ENCODE measurements around the gene PPT1. TPM values are rescaled to one million over a fixed set of nuclear protein-coding genes. Genes with fewer than 3 reads are reported as not detected.

The PPT1 gene
- polyA plus RNA-seq, 1 of the 3 experiments (the other 2 are of a cell fraction) = 26.0 TPM

- H3K9me2 ChIP-seq = no peaks in the 10 kb centered on the region
- no peak overlapping the region for H3K9ac ChIP-seq
- no peak for DNase-seq
- no peaks in the 10 kb centered on the region for H3K27me3 ChIP-seq (ENCODE audit: insufficient read depth)
- no peaks in the 10 kb centered on the region for H3K9me3 ChIP-seq
- H3K36me3 ChIP-seq (replicated peaks in 1 of 2; ENCODE audit: control insufficient read depth in 1 of 2, insufficient read depth in 2 of 2, low read length in 1 of 2) = no peaks in the 10 kb centered on the region
- 23% methylated on average over 2 of the region's 2 CpGs for WGBS (ENCODE audit: low lambda C conversion rate)
- H3K4me2 ChIP-seq = no peak overlapping the region
- no peaks in the 10 kb centered on the region for H3K4me1 ChIP-seq (ENCODE audit: control insufficient read depth in 1 of 2, insufficient read depth in 2 of 2, low read depth in 1 of 2, low read length in 1 of 2)
- H3K79me2 ChIP-seq (ENCODE audit: insufficient read depth) = no peaks in the 10 kb centered on the region
- no peak overlapping the region for H3K4me3 ChIP-seq (ENCODE audit: low read depth in 2 of 2, low read length in 1 of 2)
- no peak overlapping the region for H3K27ac ChIP-seq (ENCODE audit: low read depth in 2 of 2, low read length in 1 of 2)
- H4K20me1 ChIP-seq (ENCODE audit: insufficient read depth) = no peaks in the 10 kb centered on the region
- H3F3A ChIP-seq (replicated peaks; ENCODE audit: insufficient read depth) = peaks cover 3% of the 10 kb centered on the region
- ChIA-PET CTCF (interaction anchor here (0.6 to 1.4 kb wide), 2 partner anchors 10 to 105 kb away, joined by 3 read pairs; no protein-coding TSS in a partner anchor), POLR2A (no interaction called here)
- no peak overlapping the region for H2AFZ ChIP-seq (ENCODE audit: low read depth)
- no peak for TF ChIP-seq RFX5 (IDR thresholded peaks at IDR 0.05; ENCODE audit: low read length)
- no peak for TF ChIP-seq CTCF (IDR thresholded peaks at IDR 0.05)
- TF ChIP-seq MEF2A (IDR thresholded peaks at IDR 0.05; ENCODE audit: borderline replicate concordance, low read depth) = no peak
- TF ChIP-seq USF1 (IDR thresholded peaks at IDR 0.05; ENCODE audit: borderline replicate concordance, low read depth) = no peak
- no peak for TF ChIP-seq EZH2phosphoT487 (IDR thresholded peaks at IDR 0.05; ENCODE audit: borderline replicate concordance, low read depth)
- TF ChIP-seq SMC3 (IDR thresholded peaks at IDR 0.05; ENCODE audit: low read depth, low read length) = no peak
- TF ChIP-seq REST (IDR thresholded peaks at IDR 0.05; ENCODE audit: low read depth, low read length) = no peak
- TF ChIP-seq ELF1 (IDR thresholded peaks at IDR 0.05) = no peak
- no peak for TF ChIP-seq GABPA (IDR thresholded peaks at IDR 0.05; ENCODE audit: low read depth)
- no peak for TF ChIP-seq JUND (IDR thresholded peaks at IDR 0.05)
Measured at GRCh38 chr1:40024671-40025070, 72.4 kb downstream of the PPT1 start.

- ChIA-PET POLR2A (no interaction called here), CTCF (interaction anchor here (1.0 to 1.3 kb wide), 2 partner anchors 9 to 50 kb away, joined by 3 to 6 read pairs; no protein-coding TSS in a partner anchor)
- H3K79me2 ChIP-seq (ENCODE audit: insufficient read depth) = no peaks in the 10 kb centered on the region
- H3K9me3 ChIP-seq = no peaks in the 10 kb centered on the region
- no peak for DNase-seq
- H4K20me1 ChIP-seq (ENCODE audit: insufficient read depth) = no peaks in the 10 kb centered on the region
- no peaks in the 10 kb centered on the region for H3K9me2 ChIP-seq
- H3K36me3 ChIP-seq (replicated peaks in 1 of 2; ENCODE audit: control insufficient read depth in 1 of 2, insufficient read depth in 2 of 2, low read length in 1 of 2) = no peaks in the 10 kb centered on the region
- H3K27ac ChIP-seq (ENCODE audit: low read depth in 2 of 2, low read length in 1 of 2) = no peak overlapping the region
- no peak overlapping the region for H3K4me2 ChIP-seq
- no peaks in the 10 kb centered on the region for H3K4me1 ChIP-seq (ENCODE audit: control insufficient read depth in 1 of 2, insufficient read depth in 2 of 2, low read depth in 1 of 2, low read length in 1 of 2)
- H3K9ac ChIP-seq = no peak overlapping the region
- H3F3A ChIP-seq (replicated peaks; ENCODE audit: insufficient read depth) = peaks cover 3% of the 10 kb centered on the region
- 18% methylated on average over 4 of the region's 4 CpGs for WGBS (ENCODE audit: low lambda C conversion rate)
- H3K4me3 ChIP-seq (ENCODE audit: low read depth in 2 of 2, low read length in 1 of 2) = no peak overlapping the region
- H2AFZ ChIP-seq (ENCODE audit: low read depth) = no peak overlapping the region
- no peaks in the 10 kb centered on the region for H3K27me3 ChIP-seq (ENCODE audit: insufficient read depth)
- TF ChIP-seq MXI1 (IDR thresholded peaks at IDR 0.05; ENCODE audit: low read depth, low read length) = no peak
- no peak for TF ChIP-seq MAX (IDR thresholded peaks at IDR 0.05; ENCODE audit: low read depth)
- TF ChIP-seq TCF12 (IDR thresholded peaks at IDR 0.05) = no peak
- no peak for TF ChIP-seq PBX3 (IDR thresholded peaks at IDR 0.05)
- no peak for TF ChIP-seq CTCF (IDR thresholded peaks at IDR 0.05)
- TF ChIP-seq SMC3 (IDR thresholded peaks at IDR 0.05; ENCODE audit: low read depth, low read length) = no peak
- TF ChIP-seq NFIC (IDR thresholded peaks at IDR 0.05; ENCODE audit: borderline replicate concordance) = no peak
- no peak for TF ChIP-seq RXRA (IDR thresholded peaks at IDR 0.05; ENCODE audit: borderline replicate concordance, low read depth)
- no peak for TF ChIP-seq FOXJ3 (CRISPR knock-in tag; IDR thresholded peaks at IDR 0.05)
- no peak for TF ChIP-seq USF1 (IDR thresholded peaks at IDR 0.05; ENCODE audit: borderline replicate concordance, low read depth)
Measured at GRCh38 chr1:40023379-40023944, 73.6 kb downstream of the PPT1 start.

Data from SK-N-SH (cell line).